Uterus (tissue), 4 donors: ENCODE measurements around the gene GSTO2. TPM values are rescaled to one million over a fixed set of nuclear protein-coding genes. Genes with fewer than 3 reads are reported as not detected.
A peak's percentile ranks its signal among the peaks of the same experiment; 100 is the strongest.

Experiments used
- DNase-seq, 2 donors: peaks; one replicate each; pipeline ENCODE4 v3.0.0-alpha.2; 2019 to 2020
- H3K27ac ChIP-seq, 2 donors: fragments of 200-600 bp; sonication (generic); 1 replicate in 1 of 2; 2 replicates in 1 of 2; pipeline ENCODE4 v1.5.1; 2016 to 2018
- H3K27me3 ChIP-seq, 2 donors: fragments of 200-600 bp; sonication (generic); one replicate each; pipeline ENCODE4 v1.5.1; 2018 to 2019; ENCODE audit warnings: control low read depth in 1 of 2
- H3K36me3 ChIP-seq, 2 donors: fragments of 200-600 bp; sonication (generic); one replicate each; pipeline ENCODE4 v1.5.1; 2019; ENCODE audit warnings: control low read depth in 1 of 2
- H3K4me1 ChIP-seq, 2 donors: fragments of 200-600 bp; sonication (generic); one replicate each; pipeline ENCODE4 v1.5.1; 2018 to 2019; ENCODE audit warnings: control low read depth in 1 of 2
- H3K4me3 ChIP-seq, 2 donors: fragments of 200-600 bp; sonication (generic); 1 replicate in 1 of 2; 2 replicates in 1 of 2; pipeline ENCODE4 v1.5.1; 2018 to 2019; ENCODE audit warnings: mild to moderate bottlenecking in 1 of 2
- H3K9me3 ChIP-seq, 2 donors: fragments of 200-600 bp; sonication (generic); one replicate each; pipeline ENCODE4 v1.5.1; 2019; ENCODE audit warnings: control low read depth in 1 of 2
- POLR2A ChIP-seq, 2 donors: fragments of 450-650 bp; IDR thresholded peaks; one replicate each; pipeline ENCODE4 v1.6.1; 2016; ENCODE audit warnings: antibody characterized with exemption in 2 of 2, mild to moderate bottlenecking in 1 of 2, moderate library complexity in 1 of 2
- intact Hi-C: fragments of 100-400 bp; cut with DNase I; formaldehyde crosslinking; loops from one replicate; pipeline ENCODE4 v1.15.1; 2023; ENCODE audit warnings: low total_unique reads
- total RNA-seq, 4 donors: library from RNA; depleted of rRNA in 3 of 4; stranded (reverse); fragments of >200 nt in 3 of 4; gene quantifications; one replicate each; pipeline versions ENCODE4 v1.1.0 to v1.2.4, GENCODE V29; 2014 to 2023
- TF ChIP-seq, protein P1 (sequence below), 4 experiments: fragments of 200-600 bp in 2 of 4; fragments of 450-650 bp in 2 of 4; sonication (generic) in 2 of 4; IDR thresholded peaks; one replicate each; pipeline ENCODE4 v1.5.1; 2016 to 2019; ENCODE audit warnings: antibody characterized with exemption in 4 of 4, mild to moderate bottlenecking in 2 of 4, moderate library complexity in 1 of 4
- donor health status: DM: yes; HTN: yes; CAD: no.

The GSTO2 gene
- total RNA-seq, 4 donors from 2014 or later, result under 0.01 to 10.6 (median 5.6) TPM; not detected in 1

DNA sequence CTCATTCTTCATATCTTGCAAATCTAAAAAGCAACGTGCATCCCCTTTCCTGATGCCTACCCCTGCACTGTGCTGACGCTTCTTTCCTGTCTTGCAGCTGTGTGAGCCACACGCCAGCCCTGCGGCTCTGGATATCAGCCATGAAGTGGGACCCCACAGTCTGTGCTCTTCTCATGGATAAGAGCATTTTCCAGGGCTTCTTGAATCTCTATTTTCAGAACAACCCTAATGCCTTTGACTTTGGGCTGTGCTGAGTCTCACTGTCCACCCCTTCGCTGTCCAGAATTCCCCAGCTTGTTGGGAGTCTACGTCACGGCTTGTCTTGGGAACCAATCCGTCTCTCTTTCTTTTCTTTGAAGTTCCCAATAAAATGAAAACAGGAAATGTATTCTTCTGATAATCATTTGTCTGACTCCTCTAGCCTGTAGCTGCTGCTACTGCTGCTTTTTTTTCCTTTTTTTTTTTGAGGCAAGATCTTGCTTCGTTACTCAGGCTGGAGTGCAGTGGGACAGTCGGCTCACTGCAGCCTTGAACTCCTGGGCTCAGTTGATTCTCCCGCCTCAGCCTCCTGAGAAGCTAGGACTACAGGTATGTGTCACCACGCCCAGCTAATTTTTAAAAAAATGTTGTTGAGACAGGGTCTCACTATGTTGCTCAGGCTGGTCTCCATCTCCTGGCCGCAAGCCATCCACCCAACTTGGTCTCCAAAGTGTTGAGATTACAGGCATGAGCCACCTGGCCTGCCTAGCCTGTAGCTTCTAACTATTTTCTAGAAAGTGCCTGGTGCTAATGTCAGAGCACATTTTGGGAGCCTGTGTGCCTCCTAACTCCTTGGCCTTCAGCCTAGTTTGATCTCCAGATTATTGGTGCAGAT, 30.3 kb downstream of the GSTO2 start:
- Histone ChIP-seq H3K9me3 (no peaks in the 10 kb centered on the region), H3K27me3 (no peaks in the 10 kb centered on the region), H3K4me1 (peaks cover 6 to 15% of the 10 kb centered on the region in 2 donors), H3K4me3 (no peak overlapping the region), H3K27ac (peak overlapping the region; percentile 83 to 88), H3K36me3 (no peaks in the 10 kb centered on the region)
- DNase-seq, result peak; percentile 33 to 36
- TF ChIP-seq, protein P1, sequence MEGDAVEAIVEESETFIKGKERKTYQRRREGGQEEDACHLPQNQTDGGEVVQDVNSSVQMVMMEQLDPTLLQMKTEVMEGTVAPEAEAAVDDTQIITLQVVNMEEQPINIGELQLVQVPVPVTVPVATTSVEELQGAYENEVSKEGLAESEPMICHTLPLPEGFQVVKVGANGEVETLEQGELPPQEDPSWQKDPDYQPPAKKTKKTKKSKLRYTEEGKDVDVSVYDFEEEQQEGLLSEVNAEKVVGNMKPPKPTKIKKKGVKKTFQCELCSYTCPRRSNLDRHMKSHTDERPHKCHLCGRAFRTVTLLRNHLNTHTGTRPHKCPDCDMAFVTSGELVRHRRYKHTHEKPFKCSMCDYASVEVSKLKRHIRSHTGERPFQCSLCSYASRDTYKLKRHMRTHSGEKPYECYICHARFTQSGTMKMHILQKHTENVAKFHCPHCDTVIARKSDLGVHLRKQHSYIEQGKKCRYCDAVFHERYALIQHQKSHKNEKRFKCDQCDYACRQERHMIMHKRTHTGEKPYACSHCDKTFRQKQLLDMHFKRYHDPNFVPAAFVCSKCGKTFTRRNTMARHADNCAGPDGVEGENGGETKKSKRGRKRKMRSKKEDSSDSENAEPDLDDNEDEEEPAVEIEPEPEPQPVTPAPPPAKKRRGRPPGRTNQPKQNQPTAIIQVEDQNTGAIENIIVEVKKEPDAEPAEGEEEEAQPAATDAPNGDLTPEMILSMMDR (IDR thresholded peaks at IDR 0.05), result no peak
- TF ChIP-seq POLR2A (IDR thresholded peaks at IDR 0.05), result no peak
- intact Hi-C loops, result no loop called here

DNA sequence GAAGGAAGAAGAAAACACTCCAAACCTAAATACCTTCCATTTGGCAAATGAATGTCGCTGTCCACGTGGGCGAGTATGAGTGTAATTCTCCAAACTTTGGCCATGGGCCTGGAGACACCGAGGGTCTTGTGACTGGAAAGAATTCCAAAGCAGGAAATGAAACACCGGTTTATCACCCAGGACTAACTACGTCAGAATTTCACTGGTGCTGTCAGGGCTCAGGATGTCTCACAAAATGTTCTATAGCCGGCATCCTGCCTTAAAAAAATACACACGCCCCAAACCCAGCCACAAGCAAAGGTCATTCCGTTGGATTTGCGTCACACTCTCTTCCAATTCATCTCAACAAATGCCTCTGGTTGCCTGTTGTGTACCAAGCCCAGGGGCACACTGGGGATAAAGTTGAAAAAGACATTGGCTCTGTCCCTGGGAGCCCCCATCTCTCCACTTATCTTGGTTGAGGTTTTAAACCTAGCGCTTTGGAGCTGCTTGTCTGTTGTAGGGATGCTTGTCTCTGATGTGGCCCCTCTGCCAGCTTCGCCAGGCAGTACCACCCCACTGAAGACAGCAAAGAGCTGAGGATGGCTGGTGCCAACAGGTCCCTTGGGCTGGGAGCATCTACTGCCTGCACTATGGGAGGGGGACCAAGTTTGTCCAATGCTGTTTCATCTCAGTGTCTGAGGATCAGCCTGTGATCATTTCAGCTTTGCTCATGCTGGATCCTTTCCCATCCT, 31.2 kb downstream of the GSTO2 start:
- no peak overlapping the region for H3K4me3 ChIP-seq
- TF ChIP-seq, protein P1 (IDR thresholded peaks at IDR 0.05), result no peak
- no peak for TF ChIP-seq POLR2A (IDR thresholded peaks at IDR 0.05)
- no peaks in the 10 kb centered on the region for H3K36me3 ChIP-seq
- H3K27me3 ChIP-seq, result no peaks in the 10 kb centered on the region
- H3K27ac ChIP-seq, result peak overlapping the region; percentile 83 to 88
- peaks cover 7 to 15% of the 10 kb centered on the region in 2 donors for H3K4me1 ChIP-seq
- no peaks in the 10 kb centered on the region for H3K9me3 ChIP-seq
- DNase-seq, result peak; percentile 77 to 78
- intact Hi-C loops, result no loop called here

DNA sequence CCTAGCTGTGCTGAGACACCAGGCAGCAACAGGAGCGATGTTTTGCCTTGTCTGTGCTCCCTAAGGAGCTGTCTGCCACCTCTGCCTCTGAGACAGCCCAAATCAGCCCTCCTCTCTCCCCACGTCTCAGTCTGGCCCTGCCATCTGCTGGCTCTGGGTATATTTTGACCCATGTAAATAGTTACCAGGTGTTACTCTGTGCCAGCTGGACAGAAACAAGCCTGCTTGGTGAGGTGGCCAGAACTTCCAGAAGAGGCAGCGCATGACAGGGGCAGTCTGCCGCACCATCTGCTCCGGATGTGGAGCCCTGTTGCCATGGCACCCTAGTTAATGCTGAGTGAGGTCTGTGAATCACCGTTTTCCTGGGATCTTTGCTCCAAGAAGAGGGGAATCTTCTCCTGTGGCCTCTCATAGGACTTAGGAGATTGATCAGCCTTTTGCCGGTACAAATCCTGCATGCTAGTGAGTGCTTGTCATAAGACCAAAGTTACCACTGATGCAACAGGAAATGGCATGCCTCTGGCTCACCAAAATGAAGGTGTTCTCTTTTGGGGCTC, 31.8 kb downstream of the GSTO2 start:
- no peaks in the 10 kb centered on the region for H3K36me3 ChIP-seq
- peak overlapping the region; percentile 83 to 88 for H3K27ac ChIP-seq
- H3K4me3 ChIP-seq, result no peak overlapping the region
- intact Hi-C loops, result no loop called here
- DNase-seq, result peak; percentile 68 to 70
- TF ChIP-seq, protein P1 (IDR thresholded peaks at IDR 0.05), result peak in 2 of 4 experiments; percentile 1 to 14
- no peak for TF ChIP-seq POLR2A (IDR thresholded peaks at IDR 0.05)
- H3K27me3 ChIP-seq, result no peaks in the 10 kb centered on the region
- no peaks in the 10 kb centered on the region for H3K9me3 ChIP-seq
- H3K4me1 ChIP-seq, result peaks cover 12 to 15% of the 10 kb centered on the region in 2 donors

DNA sequence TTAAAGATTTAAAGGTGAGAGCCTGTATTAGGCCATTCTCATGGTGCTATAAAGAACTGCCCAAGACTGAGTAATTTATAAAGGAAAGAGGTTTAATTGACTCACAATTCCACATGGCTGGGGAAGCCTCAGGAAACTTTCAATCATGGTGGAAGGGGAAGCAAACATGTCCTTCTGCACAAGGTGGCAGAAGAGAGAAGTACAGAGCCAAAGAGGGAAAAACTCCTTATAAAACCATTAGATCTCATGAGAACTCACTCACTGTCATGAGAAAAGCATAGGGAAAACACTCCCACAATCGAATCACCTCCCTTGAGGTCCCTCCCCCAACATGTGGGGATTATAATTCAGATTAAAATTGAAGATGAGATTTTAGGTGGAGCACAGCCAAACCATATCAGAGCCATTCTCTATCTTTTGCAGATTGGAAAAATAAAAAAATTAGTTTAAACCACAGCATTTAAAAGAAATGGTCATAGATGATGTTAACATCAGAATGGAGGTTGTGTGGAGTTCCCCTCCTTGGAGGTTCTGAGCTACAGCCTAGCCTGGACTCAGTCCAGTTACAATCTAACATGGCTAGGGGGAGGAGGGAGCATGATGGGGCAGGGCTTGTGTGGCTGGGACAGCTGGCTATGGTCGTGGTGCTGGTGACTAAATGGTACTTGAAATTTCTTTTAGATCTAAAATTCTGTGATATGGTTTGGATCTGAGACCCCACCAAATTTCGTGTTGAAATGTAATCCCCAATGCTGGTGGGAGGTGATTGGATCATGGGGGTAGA, 33.1 kb downstream of the GSTO2 start:
- Histone ChIP-seq H3K27ac (no peak overlapping the region), H3K36me3 (no peaks in the 10 kb centered on the region), H3K27me3 (no peaks in the 10 kb centered on the region), H3K4me3 (no peak overlapping the region), H3K4me1 (peaks cover 12 to 15% of the 10 kb centered on the region in 2 donors), H3K9me3 (no peaks in the 10 kb centered on the region)
- no peak for TF ChIP-seq POLR2A (IDR thresholded peaks at IDR 0.05)
- TF ChIP-seq, protein P1 (IDR thresholded peaks at IDR 0.05), result no peak
- no peak for DNase-seq
- intact Hi-C loops, result no loop called here
